CD1c-positive myeloid dendritic cell (primary cell): ENCODE data around the gene CLTCL1.
"Not testable (repeated sequence)": the region's sequence is repeated elsewhere in the genome, so short reads cannot be mapped to it uniquely, and the experiment has no call there.

Experiments
- DNase-seq: peaks from one replicate; pipeline ENCODE4 v3.0.0-alpha.2; 2016; ENCODE audit errors: extremely low spot score

Gene CLTCL1

GRCh38 chr22:19175602-19176174, 115.8 kb downstream of the CLTCL1 start:
- no peak for DNase-seq

GRCh38 chr22:19175026-19175601, 116.4 kb downstream of the CLTCL1 start:
- DNase-seq, result no peak

- peak; percentile 68 for DNase-seq
These were observed 117.2 kb downstream of the CLTCL1 start for GRCh38 chr22:19174106-19175025.

GRCh38 chr22:19173047-19174035, 118.2 kb downstream of the CLTCL1 start:
- DNase-seq, result no peak

GRCh38 chr22:19172213-19173046, 119.1 kb downstream of the CLTCL1 start:
- no peak for DNase-seq

- no peak for DNase-seq
These were observed 121.6 kb downstream of the CLTCL1 start for GRCh38 chr22:19169947-19170318.

- DNase-seq, result no peak
These were observed 122.2 kb downstream of the CLTCL1 start for GRCh38 chr22:19169002-19169946.

GRCh38 chr22:19168088-19168890, 123.2 kb downstream of the CLTCL1 start:
- DNase-seq, result no peak

- no peak for DNase-seq
These were observed 124.2 kb downstream of the CLTCL1 start for GRCh38 chr22:19167106-19167869.

- no peak for DNase-seq
These were observed 125.1 kb downstream of the CLTCL1 start for GRCh38 chr22:19166421-19166820.

GRCh38 chr22:19164425-19164824, 127.1 kb downstream of the CLTCL1 start:
- no peak for DNase-seq

- DNase-seq, result not testable (repeated sequence)
These were observed 132.9 kb downstream of the CLTCL1 start for GRCh38 chr22:19158649-19159048.

- DNase-seq, result not testable (repeated sequence)
These were observed 135.4 kb downstream of the CLTCL1 start for GRCh38 chr22:19156109-19156508.

- no peak for DNase-seq
These were observed 138.3 kb downstream of the CLTCL1 start for GRCh38 chr22:19152942-19153883.

- DNase-seq, result no peak
These were observed 140.0 kb downstream of the CLTCL1 start for GRCh38 chr22:19151329-19152191.
